Central memory CD4-positive, alpha-beta T cell (primary cell): ENCODE measurements around the gene CCDC85A.
"Not testable (repeated sequence)": the region's sequence is repeated elsewhere in the genome, so short reads cannot be mapped to it uniquely, and the experiment has no call there.

ENCODE experiments used
- DNase-seq: peaks from one replicate; pipeline ENCODE4 v3.0.0; 2022
- total RNA-seq, 3 experiments: gene quantifications; one replicate each; lab custom pipeline; 2026; lab: John Stamatoyannopoulos, UW

The CCDC85A gene
- 0 reads per million in 3 experiments for total RNA-seq

- peak; percentile 4 for DNase-seq
Observed at GRCh38 chr2:56183643-56184499, at the start of gene CCDC85A. Gene CCDC85A (plus strand): TSS chr2:56183990. CDS start chr2:56184625, 635 bp downstream.

- DNase-seq: no peak
Observed at GRCh38 chr2:56134861-56135260, 48.9 kb upstream of the CCDC85A start.

GRCh38 chr2:56142497-56143061 is 41.2 kb upstream of the CCDC85A start:
- not testable (repeated sequence) for DNase-seq

GRCh38 chr2:56147907-56148306 is 35.9 kb upstream of the CCDC85A start:
- no peak for DNase-seq

DNA sequence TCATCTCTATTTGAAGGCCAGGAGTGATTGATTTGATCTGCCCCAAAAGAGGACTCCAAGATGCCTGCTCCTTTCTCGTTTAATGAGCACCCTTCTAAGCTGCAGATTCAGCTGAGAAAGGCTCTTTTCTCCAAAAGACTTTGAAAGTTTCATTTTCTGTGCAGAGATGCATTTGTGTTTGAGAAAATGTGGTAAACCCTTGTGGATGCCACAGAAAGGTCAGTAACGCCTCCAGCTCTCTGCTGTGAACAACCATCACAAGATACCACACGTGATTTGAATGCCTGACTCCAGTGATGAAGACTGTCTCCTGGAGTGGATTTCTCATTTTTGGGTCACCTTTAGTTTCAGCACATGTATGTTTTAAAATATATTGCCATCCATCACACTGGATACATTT is 35.0 kb upstream of the CCDC85A start:
- no peak for DNase-seq

GRCh38 chr2:56151841-56152240 is 31.9 kb upstream of the CCDC85A start:
- DNase-seq: no peak

DNA sequence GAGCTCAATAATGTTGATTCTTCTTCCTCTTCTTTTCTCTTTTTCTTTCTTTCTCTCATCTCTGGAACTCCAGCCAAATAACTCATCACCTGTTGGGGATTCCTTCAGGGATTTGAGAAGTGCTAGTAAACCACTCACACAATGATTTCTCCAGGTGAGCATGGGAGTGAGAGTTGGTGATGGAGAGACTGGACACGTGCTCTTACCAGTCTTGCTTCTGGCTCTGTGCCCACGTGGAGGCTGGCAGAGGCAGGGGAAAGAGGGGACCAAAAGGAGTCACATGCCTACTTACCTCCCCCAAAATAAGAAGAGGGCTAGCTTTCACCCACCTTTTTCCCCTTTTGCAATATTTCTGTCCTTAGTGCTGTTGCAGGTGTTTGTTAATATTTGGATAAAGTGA is 28.6 kb upstream of the CCDC85A start:
- DNase-seq: no peak

DNA sequence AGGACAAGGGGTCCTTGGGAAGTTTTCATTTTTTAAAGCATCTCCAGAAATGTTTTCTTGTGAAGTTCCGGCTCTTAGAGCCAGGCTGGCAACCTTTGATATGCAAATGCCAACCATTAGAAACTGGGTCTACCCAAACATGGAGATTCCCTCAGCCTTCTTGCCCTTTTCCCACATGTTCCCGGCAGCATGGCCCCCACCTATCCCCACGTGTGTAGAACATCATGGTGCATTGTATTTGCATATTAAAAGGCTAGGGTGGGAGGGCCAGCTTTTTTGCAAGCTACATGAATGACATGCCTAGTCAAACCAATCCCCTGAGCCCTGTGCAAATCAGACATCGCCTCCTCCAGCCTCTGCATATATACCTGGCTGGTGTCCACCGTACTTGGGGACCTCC is 23.9 kb upstream of the CCDC85A start:
- not testable (repeated sequence) for DNase-seq

GRCh38 chr2:56167616-56168562 is 15.9 kb upstream of the CCDC85A start:
- DNase-seq: no peak

GRCh38 chr2:56169521-56169920 is 14.3 kb upstream of the CCDC85A start:
- no peak for DNase-seq

- no peak for DNase-seq
Observed at GRCh38 chr2:56170504-56170903, 13.3 kb upstream of the CCDC85A start.

DNA sequence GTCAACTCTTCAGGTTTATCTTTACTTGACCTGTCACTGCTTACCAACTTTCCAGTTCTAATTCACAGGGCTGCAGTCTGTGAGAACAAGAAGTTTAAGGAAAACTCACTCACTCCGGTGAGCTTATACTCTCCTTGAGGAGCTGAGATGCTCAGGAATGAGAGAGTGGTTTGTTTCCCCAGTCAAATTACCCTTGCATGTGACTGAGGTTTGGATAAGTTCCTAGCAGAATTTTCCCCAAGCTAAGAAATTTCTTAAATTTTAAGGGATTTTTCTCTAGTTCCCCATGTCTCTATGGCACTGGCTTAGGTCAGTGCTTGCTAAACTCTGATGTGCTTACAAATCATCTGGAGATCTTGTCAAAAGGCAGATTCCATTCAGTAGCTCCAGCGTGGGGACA is 12.8 kb upstream of the CCDC85A start:
- no peak for DNase-seq

DNA sequence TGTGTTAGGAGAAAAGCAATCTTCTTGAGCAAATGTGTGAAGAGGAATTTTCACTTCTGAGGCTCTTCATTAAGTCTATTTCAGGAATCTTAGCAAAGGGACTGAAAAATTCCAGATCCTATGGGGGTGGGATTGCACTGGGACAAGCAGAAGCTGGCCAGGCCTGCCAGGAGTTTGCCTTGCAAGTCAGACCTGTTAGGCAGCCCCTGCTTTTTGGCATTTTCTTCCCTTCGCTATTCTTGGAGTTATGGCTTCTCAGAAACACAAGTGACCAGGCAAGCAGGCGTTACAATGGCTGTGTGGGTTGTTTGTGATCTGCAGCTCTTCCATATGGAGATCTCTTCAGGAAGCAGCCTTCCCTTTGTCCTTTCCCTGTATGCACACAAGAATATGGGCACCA is 8.0 kb upstream of the CCDC85A start:
- DNase-seq: no peak

- DNase-seq: no peak
Observed at GRCh38 chr2:56177420-56178220, 6.2 kb upstream of the CCDC85A start.

- DNase-seq: no peak
Observed at GRCh38 chr2:56179931-56180330, 3.9 kb upstream of the CCDC85A start.

- DNase-seq: no peak
Observed at GRCh38 chr2:56182420-56182819, 1.4 kb upstream of the CCDC85A start.

GRCh38 chr2:56184500-56185011 is 766 bp downstream of the CCDC85A start:
- DNase-seq: no peak

- no peak for DNase-seq
Observed at GRCh38 chr2:56185101-56185581, 1.4 kb downstream of the CCDC85A start.

DNA sequence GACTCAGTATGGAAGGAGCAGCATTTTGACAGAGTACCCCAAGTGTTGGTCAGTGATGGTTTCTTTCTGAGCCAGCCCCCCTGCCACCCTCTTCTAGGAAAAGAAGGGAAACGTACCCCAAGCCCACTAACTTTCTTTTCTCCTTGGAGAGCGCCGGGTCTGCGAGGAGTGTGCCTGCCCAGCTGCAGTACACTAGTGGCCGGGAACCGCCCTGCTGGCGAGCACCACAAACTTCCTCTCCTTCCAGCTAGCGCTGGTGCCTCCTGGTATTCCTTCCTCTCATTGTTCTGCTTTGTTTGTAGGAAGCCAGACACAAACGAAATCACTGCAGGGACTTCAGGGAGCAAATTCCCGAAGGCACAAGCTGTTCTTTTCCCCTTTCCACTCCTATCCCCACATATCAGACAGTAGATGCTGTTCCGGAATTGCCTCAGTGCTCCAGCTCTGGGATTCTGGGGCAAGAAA is 1.8 kb downstream of the CCDC85A start:
- DNase-seq: no peak

DNA sequence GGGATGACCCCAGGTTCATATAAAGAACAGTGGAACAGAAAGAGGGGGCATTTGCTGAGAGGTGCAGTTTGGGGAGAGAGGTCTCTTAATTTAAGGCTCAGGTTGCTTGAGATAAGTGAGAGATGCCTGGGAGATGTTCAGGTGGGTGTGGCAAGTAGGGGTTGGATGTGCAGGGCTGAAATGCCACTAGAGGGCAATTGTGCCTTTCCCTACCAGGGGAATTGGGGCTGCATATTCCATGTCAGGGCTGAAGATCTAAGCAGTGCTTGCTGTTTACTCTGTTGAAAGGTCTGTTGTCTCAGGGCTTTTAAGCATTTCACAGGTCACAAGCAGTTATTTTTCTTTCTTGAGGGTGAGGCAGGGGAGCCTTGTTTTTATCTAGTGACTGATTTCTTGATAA is 7.8 kb downstream of the CCDC85A start:
- no peak for DNase-seq

- no peak for DNase-seq
Observed at GRCh38 chr2:56192664-56193305, 9.0 kb downstream of the CCDC85A start.
